Thyroid gland (tissue), 4 donors: ENCODE results near the gene FBXL19. TPM values are rescaled to one million over a fixed set of nuclear protein-coding genes. Genes with fewer than 3 reads are reported as not detected.

Source experiments
- DNase-seq, 2 donors: peaks; one replicate each; pipeline ENCODE4 v3.0.0-alpha.2; 2019
- H3K27ac ChIP-seq, 3 donors: fragments of 200-600 bp; sonication (generic); 1 replicate in 2 of 3; 2 replicates in 1 of 3; pipeline ENCODE4 v1.5.1; 2016 to 2019; ENCODE audit warnings: mild to moderate bottlenecking in 1 of 3, moderate library complexity in 1 of 3
- H3K27me3 ChIP-seq: fragments of 200-600 bp; sonication (generic); one replicate; pipeline ENCODE4 v1.5.1; 2019
- H3K36me3 ChIP-seq, 2 donors: fragments of 200-600 bp; sonication (generic); one replicate each; pipeline ENCODE4 v1.5.1; 2016 to 2019
- H3K4me1 ChIP-seq, 2 donors: fragments of 200-600 bp; sonication (generic); one replicate each; pipeline ENCODE4 v1.5.1; 2017 to 2019
- H3K4me3 ChIP-seq, 3 donors: fragments of 200-600 bp; sonication (generic); replicated peaks in 1 of 3; 1 replicate in 2 of 3; 2 replicates in 1 of 3; pipeline ENCODE4 v1.5.1; 2016; ENCODE audit warnings: mild to moderate bottlenecking in 1 of 3
- H3K9me3 ChIP-seq: fragments of 200-600 bp; sonication (generic); one replicate; pipeline ENCODE4 v1.5.1; 2017
- POLR2A ChIP-seq, 2 donors: fragments of 450-650 bp; IDR thresholded peaks; one replicate each; pipeline ENCODE4 v1.6.1; 2017; ENCODE audit warnings: antibody characterized with exemption in 2 of 2, mild to moderate bottlenecking in 2 of 2, moderate library complexity in 1 of 2
- WGBS, 2 donors: methylation state at CpG; one replicate each; pipeline ENCODE4 v1.1.5; 2017; 5-methylcytosine and 5-hydroxymethylcytosine counted together
- intact Hi-C: fragments of 100-400 bp; cut with DNase I; formaldehyde crosslinking; loops from one replicate; pipeline ENCODE4 v1.15.1; 2023
- total RNA-seq, 4 donors: library from RNA; depleted of rRNA; stranded (reverse); fragments of >200 nt; gene quantifications; one replicate each; pipeline ENCODE4 v1.2.3, GENCODE V29; 2016
- TF ChIP-seq, protein P1 (sequence below), 6 experiments: fragments of 200-600 bp in 3 of 6; fragments of 450-650 bp in 3 of 6; sonication (generic) in 3 of 6; IDR thresholded peaks; one replicate each; pipeline ENCODE4 v1.5.1; 2016 to 2019; ENCODE audit warnings: antibody characterized with exemption in 6 of 6, mild to moderate bottlenecking in 2 of 6, inconsistent platforms in 1 of 6, moderate library complexity in 1 of 6

The FBXL19 gene
- total RNA-seq, 4 donors from 2014 or later: 11.7 to 24.0 (median 14.4) TPM

DNA sequence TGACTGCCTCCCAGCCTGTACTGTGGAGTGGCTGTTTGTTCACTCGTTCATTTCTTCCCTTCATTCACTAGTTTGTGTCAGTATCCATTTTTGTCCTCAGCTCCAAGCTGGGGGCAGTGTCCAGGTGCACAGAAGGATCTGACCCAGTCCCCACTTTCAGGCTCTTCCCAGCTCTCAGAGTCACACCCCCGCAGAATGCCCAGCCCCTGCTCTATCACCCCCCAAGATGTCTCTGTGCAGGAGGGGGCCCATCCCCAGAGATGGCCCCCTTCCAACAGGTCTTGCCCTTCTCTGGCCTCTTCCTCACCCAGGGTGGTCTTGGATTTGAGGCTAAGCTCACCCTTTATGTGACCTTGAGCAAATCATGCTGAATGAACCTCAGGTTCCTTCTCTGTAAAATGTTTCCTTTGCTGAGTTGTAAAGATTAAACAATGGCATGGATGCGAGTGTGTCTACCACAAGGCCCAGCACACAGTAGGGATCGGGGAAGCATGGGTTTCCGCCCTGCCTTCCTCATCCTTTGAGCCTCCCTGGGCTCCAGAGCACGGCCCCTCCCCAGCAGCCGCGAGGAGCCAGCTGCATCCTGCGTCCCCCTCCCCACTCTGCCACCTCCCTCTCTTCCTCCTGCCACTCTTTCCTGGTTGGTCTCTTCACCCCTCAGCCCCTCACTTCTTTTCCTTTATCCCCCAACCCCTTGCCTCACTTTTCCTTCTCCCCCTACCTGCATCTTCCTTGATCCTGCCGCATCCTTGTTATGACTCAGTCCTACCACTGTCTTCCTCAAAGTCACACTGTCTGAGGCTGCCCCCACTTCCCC is 2.8 kb downstream of the FBXL19 start:
- DNase-seq: no peak
- intact Hi-C loops: no loop called here
- no peak overlapping the region for H3K4me3 ChIP-seq

DNA sequence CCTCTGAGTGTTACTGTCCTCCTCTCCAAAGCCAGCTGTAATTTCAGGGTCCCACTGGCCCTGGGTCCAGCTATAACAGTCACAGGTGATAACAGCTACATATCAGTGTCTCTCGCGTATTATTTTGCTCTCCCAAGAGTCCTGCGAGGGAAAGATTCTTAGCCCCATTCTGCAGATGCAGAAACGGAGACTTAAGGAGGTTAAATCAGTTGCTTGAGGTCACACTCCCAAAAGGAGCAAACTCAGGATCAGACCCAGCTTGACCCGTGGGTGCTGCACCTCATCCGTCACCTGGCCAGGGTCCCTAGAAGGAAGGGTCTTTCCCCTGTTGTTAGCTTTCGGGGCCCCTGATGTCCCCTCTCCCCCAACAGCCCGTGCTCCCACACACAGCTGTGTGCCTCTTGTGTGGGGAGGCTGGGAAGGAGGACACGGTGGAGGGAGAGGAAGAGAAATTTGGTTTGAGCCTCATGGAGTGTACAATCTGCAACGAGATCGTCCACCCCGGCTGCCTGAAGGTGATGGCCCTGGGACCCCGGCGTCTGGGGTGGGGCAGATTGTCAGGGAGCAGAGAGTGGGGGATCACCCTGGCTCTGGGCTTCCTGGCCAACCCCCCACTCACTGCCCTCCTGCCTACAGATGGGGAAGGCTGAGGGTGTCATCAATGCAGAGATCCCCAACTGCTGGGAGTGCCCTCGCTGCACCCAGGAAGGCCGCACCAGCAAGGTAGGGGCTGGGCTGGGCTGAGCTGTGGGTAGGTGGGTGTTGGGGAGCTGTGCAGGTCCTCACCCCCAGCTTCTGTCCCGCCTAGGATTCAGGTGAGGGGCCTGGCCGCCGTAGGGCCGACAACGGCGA is 3.8 kb downstream of the FBXL19 start:
- no peak for TF ChIP-seq POLR2A (IDR thresholded peaks at IDR 0.05)
- TF ChIP-seq, protein P1, sequence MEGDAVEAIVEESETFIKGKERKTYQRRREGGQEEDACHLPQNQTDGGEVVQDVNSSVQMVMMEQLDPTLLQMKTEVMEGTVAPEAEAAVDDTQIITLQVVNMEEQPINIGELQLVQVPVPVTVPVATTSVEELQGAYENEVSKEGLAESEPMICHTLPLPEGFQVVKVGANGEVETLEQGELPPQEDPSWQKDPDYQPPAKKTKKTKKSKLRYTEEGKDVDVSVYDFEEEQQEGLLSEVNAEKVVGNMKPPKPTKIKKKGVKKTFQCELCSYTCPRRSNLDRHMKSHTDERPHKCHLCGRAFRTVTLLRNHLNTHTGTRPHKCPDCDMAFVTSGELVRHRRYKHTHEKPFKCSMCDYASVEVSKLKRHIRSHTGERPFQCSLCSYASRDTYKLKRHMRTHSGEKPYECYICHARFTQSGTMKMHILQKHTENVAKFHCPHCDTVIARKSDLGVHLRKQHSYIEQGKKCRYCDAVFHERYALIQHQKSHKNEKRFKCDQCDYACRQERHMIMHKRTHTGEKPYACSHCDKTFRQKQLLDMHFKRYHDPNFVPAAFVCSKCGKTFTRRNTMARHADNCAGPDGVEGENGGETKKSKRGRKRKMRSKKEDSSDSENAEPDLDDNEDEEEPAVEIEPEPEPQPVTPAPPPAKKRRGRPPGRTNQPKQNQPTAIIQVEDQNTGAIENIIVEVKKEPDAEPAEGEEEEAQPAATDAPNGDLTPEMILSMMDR (IDR thresholded peaks at IDR 0.05): no peak
- peaks cover 4 to 9% of the 10 kb centered on the region in 2 donors for H3K4me1 ChIP-seq
- no peak overlapping the region for H3K27ac ChIP-seq
- no peak overlapping the region for H3K4me3 ChIP-seq
- H3K9me3 ChIP-seq: no peaks in the 10 kb centered on the region
- WGBS, 2 donors: 90 to 95% methylated on average over 15 to 22 of the region's 22 CpGs
- no peaks in the 10 kb centered on the region for H3K27me3 ChIP-seq
- H3K36me3 ChIP-seq: peaks cover 3 to 19% of the 10 kb centered on the region in 2 donors
- intact Hi-C loops: no loop called here
- DNase-seq: no peak

More for the DNA sequence above, 2.8 kb downstream of the FBXL19 start:
- no peak for TF ChIP-seq POLR2A (IDR thresholded peaks at IDR 0.05)
- TF ChIP-seq, protein P1 (IDR thresholded peaks at IDR 0.05): no peak
- no peaks in the 10 kb centered on the region for H3K9me3 ChIP-seq
- peaks cover 9 to 10% of the 10 kb centered on the region in 2 donors for H3K4me1 ChIP-seq
- H3K27ac ChIP-seq: no peak overlapping the region
- peaks cover under 1 to 15% of the 10 kb centered on the region in 2 donors for H3K36me3 ChIP-seq
- H3K27me3 ChIP-seq: no peaks in the 10 kb centered on the region
- 75% methylated on average over 10 of the region's 10 CpGs for WGBS, 2 donors

DNA sequence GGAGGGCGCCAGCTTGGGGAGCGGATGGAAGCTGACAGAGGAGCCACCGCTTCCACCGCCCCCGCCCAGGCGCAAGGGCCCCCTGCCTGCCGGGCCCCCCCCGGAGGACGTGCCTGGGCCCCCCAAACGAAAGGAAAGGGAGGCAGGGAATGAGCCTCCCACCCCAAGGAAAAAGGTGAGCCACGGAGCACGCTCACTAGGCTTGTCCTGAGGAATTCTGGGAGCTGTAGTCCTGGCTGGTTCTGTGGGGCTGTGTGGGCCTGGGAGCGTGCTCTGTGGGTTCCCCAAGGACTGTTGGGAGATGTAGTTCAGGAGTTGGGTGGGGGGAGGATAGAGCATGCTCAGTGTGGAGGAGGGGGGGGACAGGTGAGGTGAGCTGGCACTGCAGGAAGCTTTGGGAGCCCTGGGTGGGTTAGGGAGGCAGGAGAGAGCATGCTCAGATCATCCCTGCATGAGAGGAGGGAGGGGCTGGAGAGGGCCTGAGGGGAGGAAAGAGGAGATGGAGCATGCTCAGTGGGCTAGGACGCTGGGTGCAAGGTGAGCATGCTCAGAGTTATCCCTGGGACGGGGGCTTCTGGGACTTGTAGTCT is 4.5 kb downstream of the FBXL19 start:
- Histone ChIP-seq H3K36me3 (peaks cover 7 to 19% of the 10 kb centered on the region in 2 donors), H3K4me1 (peaks cover 4 to 9% of the 10 kb centered on the region in 2 donors), H3K9me3 (no peaks in the 10 kb centered on the region), H3K27me3 (no peaks in the 10 kb centered on the region), H3K27ac (no peak overlapping the region), H3K4me3 (no peak overlapping the region)
- intact Hi-C loops: no loop called here
- TF ChIP-seq, protein P1 (IDR thresholded peaks at IDR 0.05): no peak
- WGBS, 2 donors: 64 to 67% methylated on average over 9 to 10 of the region's 15 CpGs
- DNase-seq: peak; percentile 47 to 52

DNA sequence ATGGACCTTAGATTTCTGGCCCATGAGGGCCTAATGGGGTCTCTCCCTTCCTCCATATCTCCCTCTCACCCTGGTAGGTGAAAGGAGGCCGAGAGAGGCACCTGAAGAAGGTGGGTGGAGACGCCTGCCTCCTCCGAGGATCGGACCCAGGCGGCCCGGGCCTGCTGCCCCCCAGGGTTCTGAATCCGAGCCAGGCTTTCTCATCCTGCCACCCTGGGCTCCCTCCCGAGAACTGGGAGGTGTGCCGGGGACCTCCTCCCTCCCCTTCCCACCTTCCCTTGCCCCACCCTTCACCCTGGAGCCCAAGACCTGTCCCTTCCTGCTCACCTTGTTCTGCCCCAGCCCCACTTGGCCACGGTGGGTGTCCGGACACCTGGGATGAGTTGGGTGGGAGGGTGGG is 5.0 kb downstream of the FBXL19 start:
- H3K27ac ChIP-seq: no peak overlapping the region
- TF ChIP-seq POLR2A (IDR thresholded peaks at IDR 0.05): no peak
- TF ChIP-seq, protein P1 (IDR thresholded peaks at IDR 0.05): no peak
- intact Hi-C loops: no loop called here
- H3K9me3 ChIP-seq: no peaks in the 10 kb centered on the region
- no peak for DNase-seq
- 93 to 94% methylated on average over 11 of the region's 11 CpGs for WGBS, 2 donors
- H3K4me3 ChIP-seq: no peak overlapping the region
- peaks cover 4 to 9% of the 10 kb centered on the region in 2 donors for H3K4me1 ChIP-seq
- H3K27me3 ChIP-seq: no peaks in the 10 kb centered on the region
- H3K36me3 ChIP-seq: peaks cover 7 to 19% of the 10 kb centered on the region in 2 donors
